GM19351 (cell line): ENCODE results near the gene MSH5.

Experiments used
- ATAC-seq: cut with Tn5 transposase; IDR thresholded peaks from one replicate; pipeline ENCODE4 v1.9.1; 2021; ENCODE audit warnings: mild to moderate bottlenecking, moderate library complexity; ENCODE audit not compliant: unreplicated experiment

The MSH5 gene

GRCh38 chr6:31750411-31751022 lies 10.7 kb downstream of the MSH5 start:
- ATAC-seq: no peak

DNA sequence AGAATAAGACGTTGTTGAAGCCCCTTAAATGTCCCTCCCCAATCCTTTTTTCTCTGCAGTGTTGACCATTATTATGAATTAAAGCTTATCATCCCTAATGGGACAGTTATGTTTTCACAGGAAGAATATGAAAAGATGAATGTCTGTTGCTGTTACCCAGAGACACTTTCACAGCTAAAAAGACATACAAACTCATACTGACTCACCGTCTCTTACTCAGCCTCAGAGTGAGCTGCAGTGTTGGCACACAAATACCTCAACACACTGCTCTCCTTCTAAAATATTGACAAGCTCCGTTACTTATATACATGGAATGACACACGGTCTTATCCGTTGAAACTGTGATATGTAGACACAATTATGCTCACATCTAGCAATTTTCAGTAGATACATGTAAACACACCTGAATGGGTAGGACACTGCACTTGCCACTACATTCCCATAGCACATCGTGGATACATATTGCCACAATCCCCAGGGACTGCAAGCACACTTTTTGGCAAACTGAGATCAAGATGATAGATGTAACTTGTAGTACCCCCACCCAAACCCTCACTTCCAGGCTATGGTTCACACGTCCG lies 13.0 kb downstream of the MSH5 start:
- no peak for ATAC-seq

DNA sequence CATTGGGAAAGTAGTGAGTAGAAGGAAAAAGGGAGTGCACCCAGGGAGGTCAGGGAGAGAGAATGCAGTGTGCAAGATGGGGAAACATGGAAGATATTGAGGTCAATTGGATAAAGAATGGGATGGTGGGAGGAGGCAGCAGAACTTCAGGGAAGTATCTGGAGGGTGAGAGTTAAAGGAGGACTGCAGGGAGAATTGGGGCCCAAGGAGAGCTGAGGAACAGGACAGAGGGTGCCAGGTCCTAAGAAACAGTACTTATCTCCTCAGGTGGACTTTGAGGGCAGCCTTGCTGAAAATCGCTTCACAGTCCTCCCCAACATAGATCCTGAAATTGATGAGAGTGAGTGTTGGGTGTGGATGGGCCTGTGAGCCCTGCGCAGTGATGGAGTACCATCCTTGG lies 18.5 kb downstream of the MSH5 start:
- no peak for ATAC-seq

GRCh38 chr6:31760790-31761189 lies 21.0 kb downstream of the MSH5 start:
- ATAC-seq: no peak

GRCh38 chr6:31761343-31761742 lies 21.5 kb downstream of the MSH5 start:
- ATAC-seq: no peak

- ATAC-seq: no peak
Observed at GRCh38 chr6:31762356-31762755, 22.6 kb downstream of the MSH5 start, which contains the start of gene SAPCD1. Gene SAPCD1, plus strand, starts transcription at chr6:31762656. Its CDS starts 399 bp downstream, at chr6:31763055.

GRCh38 chr6:31762878-31763618 lies 23.2 kb downstream of the MSH5 start:
- no peak for ATAC-seq

DNA sequence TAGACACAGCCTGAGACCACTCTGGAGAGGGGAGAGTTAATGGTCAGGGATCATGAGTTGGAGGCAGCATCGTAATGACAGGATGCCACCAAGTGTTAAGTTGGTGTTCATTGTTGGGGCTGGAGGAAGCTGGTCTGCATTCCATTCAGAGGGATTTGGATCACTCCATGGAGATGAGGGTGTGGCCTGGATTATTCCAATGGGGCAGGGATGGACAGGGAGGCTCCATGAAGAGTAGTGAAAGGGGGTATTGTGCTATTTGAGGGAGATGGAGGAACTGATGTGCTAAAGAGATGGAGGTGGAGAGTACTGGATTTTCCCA lies 23.8 kb downstream of the MSH5 start:
- no peak for ATAC-seq

GRCh38 chr6:31764198-31764597 lies 24.4 kb downstream of the MSH5 start:
- ATAC-seq: no peak

DNA sequence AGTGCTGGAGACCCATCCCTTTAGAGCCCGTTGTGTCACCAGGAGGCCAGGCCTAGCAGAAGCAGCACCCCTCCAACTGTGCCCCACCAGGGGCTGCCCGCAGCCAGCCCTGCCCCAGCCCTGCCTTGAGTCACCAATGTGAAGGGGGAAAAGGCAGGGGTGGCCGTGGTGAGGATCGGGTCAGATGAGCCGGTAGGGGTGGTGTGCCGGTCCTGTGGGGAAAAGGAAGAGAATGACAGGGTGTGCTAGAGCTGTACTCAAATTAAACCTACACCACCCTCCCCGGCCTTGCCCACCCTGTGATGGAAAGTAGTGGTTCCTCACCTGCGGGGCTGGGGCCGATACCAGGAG lies 25.7 kb downstream of the MSH5 start:
- no peak for ATAC-seq

GRCh38 chr6:31765910-31766794 lies 26.3 kb downstream of the MSH5 start:
- ATAC-seq: no peak

DNA sequence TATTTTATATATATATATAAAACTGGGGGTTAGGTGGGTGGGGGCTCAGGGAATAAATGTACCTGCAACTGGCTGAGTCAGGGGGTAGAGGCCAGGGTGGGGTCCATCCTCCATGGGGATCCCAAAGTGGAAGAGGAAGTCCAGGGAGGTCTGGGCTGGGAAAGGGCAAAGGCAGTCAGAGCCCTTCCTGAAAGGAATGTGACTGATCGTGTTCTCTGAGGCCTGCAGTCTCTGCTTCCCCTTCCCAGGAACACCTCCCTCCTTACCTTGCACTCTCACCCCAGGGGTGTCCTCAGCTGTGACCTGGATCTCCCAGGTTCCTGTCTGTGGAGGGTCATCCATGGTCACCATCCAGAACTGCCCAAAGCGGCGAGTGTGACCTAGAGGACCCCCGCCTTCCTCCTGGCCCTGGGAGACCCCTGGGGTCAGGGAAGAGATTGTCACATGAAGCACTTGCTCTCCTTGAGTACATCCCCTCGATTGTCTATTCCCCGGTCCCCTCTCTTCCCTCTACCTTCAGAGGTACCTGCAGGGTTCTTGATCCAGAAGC lies 27.4 kb downstream of the MSH5 start:
- no peak for ATAC-seq

DNA sequence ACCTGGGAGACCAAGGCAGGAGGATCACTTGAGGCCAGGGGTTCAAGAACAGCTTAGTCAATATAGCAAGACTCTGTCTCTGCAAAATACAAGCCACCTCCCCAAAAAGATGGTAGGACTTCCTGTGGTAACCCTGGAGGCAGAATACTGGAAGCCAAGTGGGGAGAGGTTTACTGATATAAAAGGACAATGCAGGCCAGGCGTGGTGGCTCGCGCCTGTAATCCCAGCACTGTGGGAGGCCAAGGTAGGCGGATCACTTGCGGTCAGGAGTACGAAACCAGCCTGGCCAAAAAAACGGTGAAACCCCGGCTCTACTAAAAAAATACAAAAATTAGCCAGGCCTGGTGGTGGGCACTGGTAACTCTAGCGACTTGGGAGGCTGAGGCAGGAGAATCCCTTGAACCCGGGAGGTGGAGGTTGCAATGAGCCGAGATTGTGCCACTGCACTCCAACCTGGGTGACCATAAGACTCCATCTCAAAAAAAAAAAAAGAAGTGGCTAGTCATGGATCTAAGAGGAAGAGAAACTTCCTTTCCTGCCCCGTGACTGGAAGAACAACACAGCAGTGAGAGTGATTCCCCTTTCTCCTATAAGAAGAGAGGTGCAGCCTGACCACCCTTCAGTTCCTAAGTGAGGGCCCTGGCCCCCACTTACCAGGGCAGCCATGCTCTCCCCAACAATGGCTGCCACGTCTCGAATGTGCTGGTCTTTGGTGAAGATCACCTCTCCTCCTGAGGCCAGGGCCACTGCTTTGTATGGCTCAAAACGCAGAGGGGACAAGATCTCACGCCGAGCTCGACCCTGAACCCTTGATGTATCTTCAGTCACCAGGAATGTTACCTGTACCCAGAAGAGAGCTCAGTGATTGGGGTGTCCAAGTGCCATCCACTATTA lies 28.8 kb downstream of the MSH5 start:
- ATAC-seq: no peak

- ATAC-seq: no peak
Observed at GRCh38 chr6:31769684-31770371, 30.0 kb downstream of the MSH5 start.

- no peak for ATAC-seq
Observed at GRCh38 chr6:31770860-31771259, 31.1 kb downstream of the MSH5 start.

GRCh38 chr6:31771992-31772358 lies 32.2 kb downstream of the MSH5 start:
- no peak for ATAC-seq

GRCh38 chr6:31775184-31775583 lies 35.4 kb downstream of the MSH5 start:
- ATAC-seq: no peak

DNA sequence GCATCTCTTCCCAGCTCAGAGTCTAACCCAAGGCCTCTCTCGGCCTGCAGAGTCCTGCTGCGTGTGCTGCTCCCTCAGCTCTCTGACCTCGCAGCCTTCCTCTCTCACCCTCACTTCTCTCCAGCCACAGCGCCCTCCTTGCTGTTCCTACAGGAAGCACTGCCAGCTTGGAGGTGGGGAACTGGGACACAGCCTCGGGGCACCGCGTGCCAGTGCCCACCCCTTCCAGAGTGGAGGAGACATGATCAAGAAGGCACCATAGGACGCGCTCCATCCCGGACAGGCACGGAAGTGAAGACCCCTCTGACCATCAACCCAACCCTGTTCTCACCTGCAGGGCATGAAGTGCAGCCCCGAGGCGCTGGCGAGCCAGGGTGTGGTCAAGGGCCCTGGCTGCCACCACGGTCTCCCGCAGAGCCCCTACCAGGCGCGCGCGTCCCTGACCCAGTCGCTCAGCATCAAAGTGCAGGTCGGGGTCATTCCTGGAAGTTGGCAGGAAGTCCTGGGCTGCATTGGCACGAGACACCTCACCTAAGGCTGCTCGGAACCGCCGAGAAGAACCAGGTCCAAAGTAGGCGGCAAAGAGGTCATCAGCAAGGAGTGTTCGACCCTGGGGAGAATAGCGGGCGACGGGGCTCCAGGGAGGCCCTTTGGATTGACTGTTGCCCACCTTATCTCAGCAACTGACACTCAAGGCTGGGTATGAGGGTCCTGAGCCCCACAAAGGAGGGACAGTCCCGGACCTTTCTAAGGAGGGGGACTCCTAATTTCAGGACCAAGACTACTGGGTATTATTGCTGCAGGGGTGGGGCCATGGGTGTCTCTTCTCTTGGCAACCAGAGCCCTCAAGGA lies 36.1 kb downstream of the MSH5 start:
- no peak for ATAC-seq

DNA sequence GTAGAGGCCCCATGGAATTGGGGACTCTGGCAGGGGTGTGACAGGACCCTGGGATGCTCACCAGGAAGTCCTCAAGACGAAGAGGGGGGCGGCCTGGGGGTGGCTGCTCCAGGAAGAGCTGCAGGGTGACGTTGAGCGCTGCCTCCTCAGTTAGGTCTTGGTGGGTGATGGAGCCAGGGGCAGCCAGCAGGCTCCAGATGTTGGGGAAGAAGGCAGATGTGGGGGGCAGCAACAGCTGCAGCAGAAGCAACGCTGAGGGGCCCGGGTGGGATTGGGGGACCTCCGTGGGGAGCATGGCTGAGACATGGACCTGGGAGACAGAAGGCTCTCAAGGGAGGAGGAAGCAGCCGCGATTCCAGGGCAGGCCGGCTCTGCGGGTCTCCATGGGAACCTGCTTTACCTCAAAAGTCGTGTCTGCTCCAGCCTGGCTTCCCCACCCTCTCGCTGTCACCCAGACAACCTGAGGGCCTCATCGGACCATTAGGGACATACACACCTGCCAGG lies 36.7 kb downstream of the MSH5 start:
- no peak for ATAC-seq
